CD4-positive, alpha-beta T cell (primary cell): ENCODE results near the gene NSD2. TPM values are rescaled to one million over a fixed set of nuclear protein-coding genes. Genes with fewer than 3 reads are reported as not detected.

Experiments used
- ATAC-seq: fragments of 200-7000 bp; cut with Tn5 transposase; one replicate; pipeline ENCODE4 v1.10.0; 2022; ENCODE audit warnings: mild to moderate bottlenecking; ENCODE audit not compliant: poor library complexity
- CTCF ChIA-PET: fragments of 350-600 bp; sonication (Branson Sonifier 250); formaldehyde crosslinking; loops from one replicate; lab custom pipeline; 2021; ENCODE audit warnings: antibody characterized with exemption, inconsistent platforms; lab: Charles Lee
- POLR2A ChIA-PET: fragments of 350-600 bp; sonication (Branson Sonifier 250); formaldehyde crosslinking; loops from one replicate; lab custom pipeline; 2021; ENCODE audit warnings: antibody characterized with exemption, inconsistent platforms; lab: Charles Lee
- DNase-seq, 14 experiments: peaks; one replicate each; pipeline ENCODE4 v3.0.0-alpha.2; 2013 to 2020; ENCODE audit warnings: mixed read lengths in 2 of 14
- H3K27ac ChIP-seq, 2 donors: one replicate each; pipeline versions ENCODE4 v1.5.1 to v1.7.0; 2013; ENCODE audit warnings: low read length in 2 of 2, low read depth in 1 of 2, mild to moderate bottlenecking in 1 of 2
- H3K27me3 ChIP-seq, 2 experiments: 1 replicate in 1 of 2; 2 replicates in 1 of 2; pipeline versions ENCODE4 v1.6.1 to v1.7.0; 2013; ENCODE audit warnings: low read length in 2 of 2, control low read depth in 1 of 2, mild to moderate bottlenecking in 1 of 2, moderate library complexity in 1 of 2; ENCODE audit not compliant: insufficient read depth in 2 of 2, control insufficient read depth in 1 of 2
- H3K36me3 ChIP-seq: one replicate; pipeline ENCODE4 v1.6.1; 2013; ENCODE audit warnings: low read length, control low read depth; ENCODE audit not compliant: insufficient read depth
- H3K4me1 ChIP-seq: one replicate; pipeline ENCODE4 v1.6.1; 2013; ENCODE audit warnings: low read length, control low read depth; ENCODE audit not compliant: insufficient read depth
- H3K4me3 ChIP-seq: one replicate; pipeline ENCODE4 v1.5.1; 2013; ENCODE audit warnings: mild to moderate bottlenecking, low read length, moderate library complexity
- H3K9me3 ChIP-seq, 2 experiments: 1 replicate in 1 of 2; 2 replicates in 1 of 2; pipeline versions ENCODE4 v1.6.1 to v1.7.0; 2013; ENCODE audit warnings: low read length in 2 of 2, mild to moderate bottlenecking in 2 of 2, control low read depth in 1 of 2, moderate library complexity in 1 of 2; ENCODE audit not compliant: control insufficient read depth in 1 of 2, insufficient read depth in 1 of 2
- H3K27ac Mint-ChIP-seq: one replicate; pipeline ENCODE4 v1.8.0; 2020; ENCODE audit warnings: mixed read lengths
- H3K27me3 Mint-ChIP-seq: one replicate; pipeline ENCODE4 v1.8.0; 2021; ENCODE audit warnings: mixed read lengths
- H3K36me3 Mint-ChIP-seq: one replicate; pipeline ENCODE4 v1.8.0; 2021; ENCODE audit warnings: low read depth, mixed read lengths
- H3K4me1 Mint-ChIP-seq: one replicate; pipeline ENCODE4 v1.8.0; 2021; ENCODE audit warnings: low read depth, mixed read lengths
- H3K4me3 Mint-ChIP-seq: one replicate; pipeline ENCODE4 v1.8.0; 2020; ENCODE audit warnings: mild to moderate bottlenecking, mixed read lengths
- H3K9me3 Mint-ChIP-seq: one replicate; pipeline ENCODE4 v1.8.0; 2020; ENCODE audit warnings: mixed read lengths
- intact Hi-C, 2 experiments: fragments of 100-400 bp; cut with DNase I in 1 of 2; cut with micrococcal nuclease in 1 of 2; formaldehyde crosslinking; loops; one replicate each; pipeline versions ENCODE4 v1.15.1 to v1.9.0; 2023 to 2025; cut with DNase I, micrococcal nuclease
- total RNA-seq, 174 experiments: library from RNA in 2 of 174; stranded (reverse) in 2 of 174; gene quantifications; one replicate each; pipeline ENCODE4 v1.2.3 and lab custom pipeline; 2021 to 2026
- TF ChIP-seq, protein P1 (sequence below): fragments of 200-600 bp; IDR thresholded peaks from one replicate; pipeline ENCODE4 v1.8.0; 2022; ENCODE audit warnings: antibody characterized with exemption, mild to moderate bottlenecking

The NSD2 gene
- total RNA-seq, 2 experiments from 2014 or later, result 42.4 to 45.8 TPM

DNA sequence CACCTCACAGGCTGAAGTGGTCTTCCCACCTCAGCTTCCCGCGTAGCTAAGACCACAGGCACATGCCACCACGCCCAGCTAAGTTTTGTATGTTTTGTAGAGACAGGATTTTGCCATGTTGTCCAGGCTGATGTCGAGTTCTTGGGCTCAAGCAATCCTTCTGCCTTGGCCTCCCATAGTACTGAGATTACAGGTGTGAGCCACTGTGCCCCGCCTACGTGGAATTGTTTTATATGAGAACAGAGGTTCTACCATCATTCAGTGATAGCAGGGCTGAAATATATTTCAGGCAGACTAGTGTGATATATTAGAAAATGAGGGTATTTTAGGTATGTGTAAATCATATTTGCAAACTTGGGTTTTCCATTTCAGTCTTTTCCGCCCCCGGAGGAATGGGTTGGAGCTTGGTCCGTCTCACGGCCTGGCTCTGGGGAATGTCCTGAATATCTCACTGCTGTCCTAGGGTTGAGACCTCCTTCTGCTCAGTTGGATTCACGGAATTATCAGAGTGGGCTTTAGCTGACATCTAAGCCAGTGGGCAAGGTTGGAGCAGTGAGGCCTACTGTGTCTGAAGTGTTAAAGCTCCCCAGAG, 19.9 kb downstream of the NSD2 start:
- TF ChIP-seq, protein P1, sequence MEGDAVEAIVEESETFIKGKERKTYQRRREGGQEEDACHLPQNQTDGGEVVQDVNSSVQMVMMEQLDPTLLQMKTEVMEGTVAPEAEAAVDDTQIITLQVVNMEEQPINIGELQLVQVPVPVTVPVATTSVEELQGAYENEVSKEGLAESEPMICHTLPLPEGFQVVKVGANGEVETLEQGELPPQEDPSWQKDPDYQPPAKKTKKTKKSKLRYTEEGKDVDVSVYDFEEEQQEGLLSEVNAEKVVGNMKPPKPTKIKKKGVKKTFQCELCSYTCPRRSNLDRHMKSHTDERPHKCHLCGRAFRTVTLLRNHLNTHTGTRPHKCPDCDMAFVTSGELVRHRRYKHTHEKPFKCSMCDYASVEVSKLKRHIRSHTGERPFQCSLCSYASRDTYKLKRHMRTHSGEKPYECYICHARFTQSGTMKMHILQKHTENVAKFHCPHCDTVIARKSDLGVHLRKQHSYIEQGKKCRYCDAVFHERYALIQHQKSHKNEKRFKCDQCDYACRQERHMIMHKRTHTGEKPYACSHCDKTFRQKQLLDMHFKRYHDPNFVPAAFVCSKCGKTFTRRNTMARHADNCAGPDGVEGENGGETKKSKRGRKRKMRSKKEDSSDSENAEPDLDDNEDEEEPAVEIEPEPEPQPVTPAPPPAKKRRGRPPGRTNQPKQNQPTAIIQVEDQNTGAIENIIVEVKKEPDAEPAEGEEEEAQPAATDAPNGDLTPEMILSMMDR, result no peak
- intact Hi-C loops, result no loop called here

DNA sequence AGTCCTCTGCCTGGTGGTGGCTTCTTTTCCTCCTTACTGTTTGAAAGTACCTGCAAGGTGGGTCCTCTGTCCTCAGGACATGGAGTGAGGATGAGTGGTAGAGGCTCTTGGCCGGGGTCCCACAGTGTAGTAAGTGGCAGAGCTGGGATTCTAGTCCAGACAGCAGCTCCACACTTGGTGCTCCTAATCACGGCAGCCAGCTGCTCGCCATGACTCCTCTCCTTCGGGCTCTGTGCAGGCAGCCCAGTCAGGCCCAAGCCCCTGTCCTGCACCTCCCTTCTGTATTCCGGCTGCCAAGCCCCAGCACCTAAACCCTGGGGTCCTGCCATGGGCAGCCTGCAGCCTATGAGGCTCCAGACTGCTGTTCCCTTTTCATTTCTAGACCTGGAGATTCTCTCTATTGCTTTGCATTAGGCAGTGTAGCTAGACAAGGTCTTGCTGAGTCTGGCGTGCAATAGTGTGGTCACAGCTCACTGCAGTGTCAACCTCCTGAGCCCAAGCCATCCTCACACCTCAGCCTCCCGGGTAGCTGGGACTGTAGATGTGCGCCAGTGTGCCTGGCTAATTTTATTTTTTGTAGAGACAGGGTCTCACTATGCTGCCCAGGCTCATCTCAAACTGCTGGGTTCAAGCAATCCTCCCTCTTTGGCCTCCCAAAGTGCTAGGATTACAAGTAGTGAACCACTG, 24.9 kb downstream of the NSD2 start:
- H3K27me3 Mint-ChIP-seq, result no peaks in the 10 kb centered on the region

More for the DNA sequence above, 19.9 kb downstream of the NSD2 start:
- no peak overlapping the region for H3K27ac Mint-ChIP-seq
- no peaks in the 10 kb centered on the region for H3K4me1 ChIP-seq
- H3K36me3 ChIP-seq, result peaks cover 7% of the 10 kb centered on the region
- DNase-seq, result no peak
- no peaks in the 10 kb centered on the region for H3K27me3 Mint-ChIP-seq
- no peak overlapping the region for H3K27ac ChIP-seq
- CTCF ChIA-PET, result no interaction called here
- no peak for ATAC-seq
- peaks cover 0 to 3% of the 10 kb centered on the region in 2 experiments for H3K9me3 ChIP-seq
- peaks cover 12% of the 10 kb centered on the region for H3K4me1 Mint-ChIP-seq
- no peaks in the 10 kb centered on the region for H3K27me3 ChIP-seq
- H3K4me3 Mint-ChIP-seq, result no peak overlapping the region
- H3K4me3 ChIP-seq, result no peak overlapping the region
- peaks cover 4% of the 10 kb centered on the region for H3K36me3 Mint-ChIP-seq
- H3K9me3 Mint-ChIP-seq, result no peaks in the 10 kb centered on the region
- POLR2A ChIA-PET, result no interaction called here

DNA sequence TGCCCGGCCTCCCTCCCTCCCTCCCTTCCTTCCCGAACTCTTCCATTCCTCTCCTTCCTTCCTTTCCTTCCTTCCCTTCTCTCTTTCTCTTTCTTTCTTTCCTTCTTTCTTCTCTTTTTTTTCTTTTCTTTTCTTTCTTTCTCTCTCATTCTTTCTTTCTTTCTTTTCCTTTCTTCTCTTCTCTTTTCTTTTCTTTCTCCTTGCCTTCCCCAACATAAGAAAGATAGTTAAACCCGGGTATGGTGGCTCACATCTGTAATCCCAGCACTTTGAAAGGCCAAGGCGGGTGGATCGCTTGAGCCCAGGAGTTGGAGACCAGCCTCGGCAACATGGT, 25.4 kb downstream of the NSD2 start:
- no peaks in the 10 kb centered on the region for H3K27me3 ChIP-seq
- H3K27ac ChIP-seq, result no peak overlapping the region
- TF ChIP-seq, protein P1, result no peak
- H3K4me1 Mint-ChIP-seq, result peaks cover 10% of the 10 kb centered on the region
- H3K4me1 ChIP-seq, result peaks cover 9% of the 10 kb centered on the region
- ChIA-PET CTCF (no interaction called here), POLR2A (no interaction called here)
- DNase-seq, result no peak
- H3K4me3 Mint-ChIP-seq, result no peak overlapping the region
- intact Hi-C loops, result no loop called here
- no peaks in the 10 kb centered on the region for H3K27me3 Mint-ChIP-seq
- no peak for ATAC-seq
- peaks cover 20% of the 10 kb centered on the region for H3K36me3 Mint-ChIP-seq
- no peaks in the 10 kb centered on the region for H3K9me3 Mint-ChIP-seq
- peaks cover 22% of the 10 kb centered on the region for H3K36me3 ChIP-seq
- no peak overlapping the region for H3K27ac Mint-ChIP-seq
- H3K9me3 ChIP-seq, result no peaks in the 10 kb centered on the region
- no peak overlapping the region for H3K4me3 ChIP-seq

More for the DNA sequence above, 24.9 kb downstream of the NSD2 start:
- ATAC-seq, result no peak
- H3K36me3 Mint-ChIP-seq, result peaks cover 15% of the 10 kb centered on the region
- no peaks in the 10 kb centered on the region for H3K27me3 ChIP-seq
- peaks cover 10% of the 10 kb centered on the region for H3K4me1 Mint-ChIP-seq
- intact Hi-C loops, result loop anchor here in 1 of 2 experiments (2.0 kb wide), 1 partner anchor 19 kb away; no protein-coding TSS in a partner anchor
- no peak overlapping the region for H3K27ac ChIP-seq
- no peak for DNase-seq
- TF ChIP-seq, protein P1, result no peak
- H3K4me3 ChIP-seq, result no peak overlapping the region
- CTCF ChIA-PET, result no interaction called here
- H3K27ac Mint-ChIP-seq, result no peak overlapping the region
- POLR2A ChIA-PET, result no interaction called here
- H3K9me3 ChIP-seq, result no peaks in the 10 kb centered on the region
- peaks cover 9% of the 10 kb centered on the region for H3K4me1 ChIP-seq
- no peak overlapping the region for H3K4me3 Mint-ChIP-seq
- H3K36me3 ChIP-seq, result peaks cover 16% of the 10 kb centered on the region
- no peaks in the 10 kb centered on the region for H3K9me3 Mint-ChIP-seq
